Retinal pigment epithelial cell (primary cell): ENCODE data around the gene CZIB.

ENCODE experiments used
- DNase-seq: peaks from one replicate; pipeline ENCODE4 v3.0.0-alpha.2; 2010; ENCODE audit warnings: low read depth
- H3K4me3 ChIP-seq: 2 replicates; pipeline ENCODE4 v1.5.1; 2011; ENCODE audit warnings: mild to moderate bottlenecking, low read length, control low read depth, moderate library complexity
- CTCF ChIP-seq: conservative IDR thresholded peaks from 2 replicates; pipeline ENCODE4 v1.5.1; 2011; ENCODE audit warnings: low read depth, low read length, control low read depth, inconsistent platforms

The CZIB gene

GRCh38 chr1:53220171-53220961 is at the start of gene CZIB:
CZIB (minus strand) TSS chr1:53220634; CDS start chr1:53220575, 59 bp downstream.
- peak within 1 kb of the TSS; percentile 75 for H3K4me3 ChIP-seq
- DNase-seq: peak; percentile 57
- no peak for TF ChIP-seq CTCF

GRCh38 chr1:53270107-53270506 is 49.7 kb upstream of the CZIB start:
- DNase-seq: no peak
- no peak overlapping the region for H3K4me3 ChIP-seq
- no peak for TF ChIP-seq CTCF

GRCh38 chr1:53267761-53268160 is 47.3 kb upstream of the CZIB start:
- no peak for TF ChIP-seq CTCF
- no peak overlapping the region for H3K4me3 ChIP-seq
- DNase-seq: no peak

GRCh38 chr1:53266038-53266437 is 45.6 kb upstream of the CZIB start:
- no peak overlapping the region for H3K4me3 ChIP-seq
- peak; percentile 48 for TF ChIP-seq CTCF
- DNase-seq: no peak

- no peak overlapping the region for H3K4me3 ChIP-seq
- no peak for TF ChIP-seq CTCF
- no peak for DNase-seq
Observed at GRCh38 chr1:53265581-53265980, 45.1 kb upstream of the CZIB start.

GRCh38 chr1:53264048-53264447 is 43.6 kb upstream of the CZIB start:
- TF ChIP-seq CTCF: no peak
- DNase-seq: no peak
- H3K4me3 ChIP-seq: no peak overlapping the region

GRCh38 chr1:53262000-53262399 is 41.6 kb upstream of the CZIB start:
- DNase-seq: no peak
- TF ChIP-seq CTCF: no peak
- no peak overlapping the region for H3K4me3 ChIP-seq
